ENCODE data around the gene NAALADL2. TPM values are rescaled to one million over a fixed set of nuclear protein-coding genes. Genes with fewer than 3 reads are reported as not detected.
"Not testable (repeated sequence)": the region's sequence is repeated elsewhere in the genome, so short reads cannot be mapped to it uniquely, and the experiment has no call there.

NAALADL2 gene
- total RNA-seq, 1 experiment from 2014 or later, result not detected

DNA sequence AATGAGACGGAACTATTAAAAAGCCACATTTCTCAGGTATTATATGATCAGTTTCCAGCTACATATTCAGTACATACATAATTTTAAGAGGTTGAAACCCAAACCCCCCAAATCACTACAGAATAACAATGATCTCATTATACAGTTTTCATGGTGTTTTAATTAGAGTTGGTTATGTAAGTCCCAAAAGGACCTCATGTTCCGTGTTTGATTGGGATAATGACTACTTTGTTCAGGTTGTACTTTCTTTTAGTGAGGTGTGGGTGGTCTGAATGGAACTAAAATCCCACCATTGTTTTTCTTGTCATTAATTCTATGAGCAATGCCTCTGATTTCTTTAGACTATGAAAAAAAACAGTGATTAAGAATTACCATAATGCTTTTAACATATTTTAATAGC lies 905.6 kb downstream of the NAALADL2 start:
- Histone ChIP-seq H3K4me2 (ENCODE audit: low read depth, low read length, poor library complexity, severe bottlenecking) (no peak overlapping the region), H3K9me2 (replicated peaks; ENCODE audit: insufficient read depth, low read length) (no peaks in the 10 kb centered on the region), H3K27me3 (ENCODE audit: low read length) (no peaks in the 10 kb centered on the region), H2AFZ (ENCODE audit: low read length) (no peak overlapping the region), H3K9ac (ENCODE audit: low read length) (no peak overlapping the region), H3K4me1 (ENCODE audit: low read length) (no peaks in the 10 kb centered on the region), H4K20me1 (ENCODE audit: insufficient read depth, low read depth, low read length) (no peaks in the 10 kb centered on the region), H3K36me3 (ENCODE audit: insufficient read depth, low read length) (no peaks in the 10 kb centered on the region), H3K4me3 (ENCODE audit: low read length) (no peak overlapping the region), H3K27ac (ENCODE audit: low read length) (no peak overlapping the region), H3K79me2 (ENCODE audit: low read length) (no peaks in the 10 kb centered on the region), H3K9me3 (ENCODE audit: low read length) (peaks cover 8% of the 10 kb centered on the region)
- no peak for DNase-seq

DNA sequence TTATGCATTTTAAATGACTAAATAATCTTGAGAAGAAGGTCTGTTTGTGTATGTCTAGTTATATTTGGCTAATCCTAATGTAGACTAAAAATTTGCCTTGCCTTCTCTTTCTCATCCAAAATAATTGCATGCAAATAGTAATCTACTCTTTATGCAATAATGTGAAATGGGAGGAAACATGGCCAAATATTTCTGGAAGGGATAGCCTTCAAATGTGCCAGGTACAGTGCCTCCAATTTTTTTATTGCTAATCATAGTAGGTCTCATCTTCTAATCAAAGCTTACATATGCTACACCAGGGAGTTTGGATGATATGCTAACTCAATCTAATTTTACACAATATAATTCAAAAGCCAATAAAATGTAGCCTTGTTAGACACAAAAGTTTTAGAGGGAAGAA lies 911.3 kb downstream of the NAALADL2 start:
- H3K79me2 ChIP-seq (ENCODE audit: low read length), result no peaks in the 10 kb centered on the region
- H3K27ac ChIP-seq (ENCODE audit: low read length), result no peak overlapping the region
- no peaks in the 10 kb centered on the region for H4K20me1 ChIP-seq (ENCODE audit: insufficient read depth, low read depth, low read length)
- DNase-seq, result no peak
- no peak overlapping the region for H3K4me2 ChIP-seq (ENCODE audit: low read depth, low read length, poor library complexity, severe bottlenecking)
- no peaks in the 10 kb centered on the region for H3K4me1 ChIP-seq (ENCODE audit: low read length)
- H3K9me2 ChIP-seq (replicated peaks; ENCODE audit: insufficient read depth, low read length), result 0 out of 2 replicates have a peak, but pooled peaks cover 4% of the 10 kb centered on the region
- H3K36me3 ChIP-seq (ENCODE audit: insufficient read depth, low read length), result no peaks in the 10 kb centered on the region
- H3K4me3 ChIP-seq (ENCODE audit: low read length), result no peak overlapping the region
- no peak overlapping the region for H2AFZ ChIP-seq (ENCODE audit: low read length)
- no peaks in the 10 kb centered on the region for H3K27me3 ChIP-seq (ENCODE audit: low read length)
- H3K9me3 ChIP-seq (ENCODE audit: low read length), result peaks cover 14% of the 10 kb centered on the region
- no peak overlapping the region for H3K9ac ChIP-seq (ENCODE audit: low read length)

DNA sequence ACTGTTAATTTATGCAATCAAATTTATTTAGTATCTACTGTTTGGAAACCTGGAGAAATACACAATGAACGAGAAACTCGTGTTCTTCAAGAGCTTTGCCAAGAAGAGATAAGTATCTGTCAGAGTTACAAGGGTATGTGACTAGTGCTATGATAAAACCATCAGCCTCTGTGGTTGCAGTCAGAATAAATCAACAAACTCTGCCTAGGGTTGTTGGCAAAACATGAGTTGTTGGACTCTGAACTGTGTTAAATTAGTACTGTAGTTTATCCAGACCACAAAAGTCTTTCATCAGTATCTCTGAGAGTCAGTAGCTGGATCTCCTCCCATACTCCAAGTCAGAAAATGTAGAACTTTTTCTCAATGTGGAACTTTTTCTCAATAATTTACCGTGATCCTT lies 918.4 kb downstream of the NAALADL2 start:
- DNase-seq, result no peak
- Histone ChIP-seq H2AFZ (ENCODE audit: low read length) (no peak overlapping the region), H3K9me3 (ENCODE audit: low read length) (peaks cover 29% of the 10 kb centered on the region), H4K20me1 (ENCODE audit: insufficient read depth, low read depth, low read length) (no peaks in the 10 kb centered on the region), H3K4me2 (ENCODE audit: low read depth, low read length, poor library complexity, severe bottlenecking) (no peak overlapping the region), H3K4me3 (ENCODE audit: low read length) (no peak overlapping the region), H3K9ac (ENCODE audit: low read length) (no peak overlapping the region), H3K27ac (ENCODE audit: low read length) (no peak overlapping the region), H3K4me1 (ENCODE audit: low read length) (no peaks in the 10 kb centered on the region), H3K9me2 (replicated peaks; ENCODE audit: insufficient read depth, low read length) (0 out of 2 replicates have a peak, but pooled peaks cover 3% of the 10 kb centered on the region), H3K36me3 (ENCODE audit: insufficient read depth, low read length) (no peaks in the 10 kb centered on the region), H3K27me3 (ENCODE audit: low read length) (no peaks in the 10 kb centered on the region), H3K79me2 (ENCODE audit: low read length) (no peaks in the 10 kb centered on the region)

DNA sequence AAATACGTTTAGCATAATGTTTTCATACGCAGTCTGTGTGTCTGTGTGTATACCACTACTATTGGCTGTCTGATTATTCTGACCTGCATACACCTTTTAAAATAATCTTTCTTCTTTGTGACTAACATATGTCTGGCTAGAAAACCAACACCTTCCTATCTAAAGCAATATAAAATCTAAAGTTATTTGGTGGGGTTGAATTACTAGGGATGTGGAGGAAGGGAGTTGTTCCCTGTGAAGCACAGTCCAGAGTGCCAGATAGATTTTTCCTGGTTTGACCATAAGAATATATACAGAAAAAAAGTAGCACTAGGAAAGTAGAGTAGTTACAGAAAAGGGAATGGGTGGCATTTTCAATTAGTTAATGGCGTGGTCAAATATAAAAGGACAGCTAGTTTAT lies 918.8 kb downstream of the NAALADL2 start:
- Histone ChIP-seq H3K9me2 (replicated peaks; ENCODE audit: insufficient read depth, low read length) (0 out of 2 replicates have a peak, but pooled peaks cover 3% of the 10 kb centered on the region), H4K20me1 (ENCODE audit: insufficient read depth, low read depth, low read length) (no peaks in the 10 kb centered on the region), H3K4me3 (ENCODE audit: low read length) (no peak overlapping the region), H3K27ac (ENCODE audit: low read length) (no peak overlapping the region), H3K9me3 (ENCODE audit: low read length) (peaks cover 29% of the 10 kb centered on the region), H3K79me2 (ENCODE audit: low read length) (no peaks in the 10 kb centered on the region), H3K4me1 (ENCODE audit: low read length) (no peaks in the 10 kb centered on the region), H3K27me3 (ENCODE audit: low read length) (no peaks in the 10 kb centered on the region), H3K9ac (ENCODE audit: low read length) (no peak overlapping the region), H2AFZ (ENCODE audit: low read length) (no peak overlapping the region), H3K36me3 (ENCODE audit: insufficient read depth, low read length) (no peaks in the 10 kb centered on the region), H3K4me2 (ENCODE audit: low read depth, low read length, poor library complexity, severe bottlenecking) (no peak overlapping the region)
- no peak for DNase-seq

DNA sequence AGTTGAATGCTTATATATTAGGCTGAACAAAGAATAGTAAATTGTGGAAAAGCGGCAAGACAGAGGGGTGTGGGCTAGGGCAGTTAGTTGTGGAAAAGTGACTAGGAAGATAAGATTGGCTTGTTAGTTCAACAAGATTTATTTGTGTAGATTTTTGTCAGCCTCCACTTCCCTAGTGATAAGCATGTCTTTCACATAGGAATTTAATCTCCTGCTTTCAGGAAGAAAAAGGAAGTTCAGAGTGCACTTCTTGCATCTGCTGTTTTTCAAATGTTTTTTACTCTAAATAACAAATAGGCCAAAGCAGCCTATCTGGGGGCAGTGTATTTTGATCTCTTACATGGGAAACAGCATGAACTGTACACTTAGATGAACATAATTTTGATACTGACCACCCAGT lies 919.9 kb downstream of the NAALADL2 start:
- Histone ChIP-seq H3K27ac (ENCODE audit: low read length) (no peak overlapping the region), H3K27me3 (ENCODE audit: low read length) (no peaks in the 10 kb centered on the region), H3K9me3 (ENCODE audit: low read length) (peaks cover 21% of the 10 kb centered on the region), H3K4me2 (ENCODE audit: low read depth, low read length, poor library complexity, severe bottlenecking) (no peak overlapping the region), H2AFZ (ENCODE audit: low read length) (no peak overlapping the region), H3K4me3 (ENCODE audit: low read length) (no peak overlapping the region), H3K4me1 (ENCODE audit: low read length) (no peaks in the 10 kb centered on the region), H3K9me2 (replicated peaks; ENCODE audit: insufficient read depth, low read length) (0 out of 2 replicates have a peak, but pooled peaks cover 3% of the 10 kb centered on the region), H3K36me3 (ENCODE audit: insufficient read depth, low read length) (no peaks in the 10 kb centered on the region), H4K20me1 (ENCODE audit: insufficient read depth, low read depth, low read length) (no peaks in the 10 kb centered on the region), H3K9ac (ENCODE audit: low read length) (no peak overlapping the region), H3K79me2 (ENCODE audit: low read length) (no peaks in the 10 kb centered on the region)
- no peak for DNase-seq

DNA sequence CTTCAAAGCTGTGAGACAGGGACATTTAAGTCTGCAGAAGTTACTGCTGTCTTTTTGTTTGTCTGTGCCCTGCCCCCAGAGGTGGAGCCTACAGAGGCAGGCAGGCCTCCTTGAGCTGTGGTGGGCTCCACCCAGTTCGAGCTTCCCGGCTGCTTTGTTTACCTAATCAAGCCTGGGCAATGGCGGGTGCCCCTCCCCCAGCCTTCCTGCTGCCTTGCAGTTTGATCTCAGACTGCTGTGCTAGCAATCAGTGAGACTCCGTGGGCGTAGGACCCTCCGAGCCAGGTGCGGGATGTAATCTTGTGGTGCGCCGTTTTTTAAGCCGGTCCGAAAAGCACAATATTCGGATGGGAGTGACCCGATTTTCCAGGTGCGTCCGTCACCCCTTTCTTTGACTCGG lies 928.0 kb downstream of the NAALADL2 start:
- not testable (repeated sequence) for H4K20me1 ChIP-seq (ENCODE audit: insufficient read depth, low read depth, low read length); H2AFZ ChIP-seq (ENCODE audit: low read length); H3K27me3 ChIP-seq (ENCODE audit: low read length); H3K79me2 ChIP-seq (ENCODE audit: low read length); H3K9ac ChIP-seq (ENCODE audit: low read length); H3K4me2 ChIP-seq (ENCODE audit: low read depth, low read length, poor library complexity, severe bottlenecking); H3K4me1 ChIP-seq (ENCODE audit: low read length); DNase-seq; H3K4me3 ChIP-seq (ENCODE audit: low read length); H3K9me2 ChIP-seq (replicated peaks; ENCODE audit: insufficient read depth, low read length); H3K27ac ChIP-seq (ENCODE audit: low read length); H3K36me3 ChIP-seq (ENCODE audit: insufficient read depth, low read length)
- H3K9me3 ChIP-seq (ENCODE audit: low read length), result peaks cover 16% of the 10 kb centered on the region

DNA sequence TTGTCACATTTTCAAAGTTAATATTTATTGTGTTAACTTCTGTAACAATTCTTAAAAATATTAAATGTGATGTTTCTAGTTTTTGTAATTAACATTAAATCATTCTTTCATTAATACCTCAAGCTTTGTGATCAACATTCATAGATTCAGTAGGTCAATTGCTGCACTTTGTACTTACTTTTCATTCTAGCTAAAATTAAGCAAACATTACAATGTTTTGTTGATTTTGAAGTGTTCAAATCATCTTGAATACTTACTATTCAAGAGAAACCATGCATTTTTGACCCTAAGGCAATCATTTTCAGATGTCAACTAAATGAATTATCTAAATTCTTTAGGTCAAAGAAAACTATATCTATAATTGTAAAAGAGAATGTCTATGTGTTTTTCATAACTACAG lies 933.1 kb downstream of the NAALADL2 start:
- Histone ChIP-seq H3K4me3 (ENCODE audit: low read length) (no peak overlapping the region), H3K27me3 (ENCODE audit: low read length) (no peaks in the 10 kb centered on the region), H3K9me3 (ENCODE audit: low read length) (peaks cover 27% of the 10 kb centered on the region), H3K79me2 (ENCODE audit: low read length) (no peaks in the 10 kb centered on the region), H3K36me3 (ENCODE audit: insufficient read depth, low read length) (no peaks in the 10 kb centered on the region), H3K9ac (ENCODE audit: low read length) (no peak overlapping the region), H3K9me2 (replicated peaks; ENCODE audit: insufficient read depth, low read length) (no peaks in the 10 kb centered on the region), H2AFZ (ENCODE audit: low read length) (no peak overlapping the region), H4K20me1 (ENCODE audit: insufficient read depth, low read depth, low read length) (no peaks in the 10 kb centered on the region), H3K27ac (ENCODE audit: low read length) (no peak overlapping the region), H3K4me2 (ENCODE audit: low read depth, low read length, poor library complexity, severe bottlenecking) (no peak overlapping the region), H3K4me1 (ENCODE audit: low read length) (no peaks in the 10 kb centered on the region)
- no peak for DNase-seq

DNA sequence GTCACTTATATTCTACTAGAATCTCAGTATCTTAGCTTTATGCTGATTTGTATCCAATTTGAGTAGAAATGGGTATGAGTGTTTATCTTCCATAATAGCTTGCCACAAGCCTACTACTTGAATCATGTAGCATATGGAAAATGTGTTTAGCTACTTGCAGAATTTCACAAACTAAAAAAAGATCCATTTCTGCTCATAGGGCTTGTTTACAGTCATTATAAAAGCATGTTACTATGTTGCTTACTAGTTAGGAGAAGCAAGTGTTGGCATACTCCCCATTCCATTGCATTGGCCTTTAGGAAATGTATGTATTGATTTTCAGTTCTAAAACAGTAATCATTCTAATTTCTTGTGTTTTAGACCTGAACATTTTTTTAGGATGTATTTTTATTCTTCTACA lies 939.2 kb downstream of the NAALADL2 start:
- no peak overlapping the region for H3K4me2 ChIP-seq (ENCODE audit: low read depth, low read length, poor library complexity, severe bottlenecking)
- peaks cover 13% of the 10 kb centered on the region for H3K9me3 ChIP-seq (ENCODE audit: low read length)
- no peaks in the 10 kb centered on the region for H3K9me2 ChIP-seq (replicated peaks; ENCODE audit: insufficient read depth, low read length)
- no peak overlapping the region for H2AFZ ChIP-seq (ENCODE audit: low read length)
- H3K4me1 ChIP-seq (ENCODE audit: low read length), result no peaks in the 10 kb centered on the region
- no peaks in the 10 kb centered on the region for H3K36me3 ChIP-seq (ENCODE audit: insufficient read depth, low read length)
- no peak overlapping the region for H3K9ac ChIP-seq (ENCODE audit: low read length)
- DNase-seq, result no peak
- no peaks in the 10 kb centered on the region for H4K20me1 ChIP-seq (ENCODE audit: insufficient read depth, low read depth, low read length)
- H3K79me2 ChIP-seq (ENCODE audit: low read length), result no peaks in the 10 kb centered on the region
- H3K4me3 ChIP-seq (ENCODE audit: low read length), result no peak overlapping the region
- H3K27ac ChIP-seq (ENCODE audit: low read length), result no peak overlapping the region
- H3K27me3 ChIP-seq (ENCODE audit: low read length), result no peaks in the 10 kb centered on the region

DNA sequence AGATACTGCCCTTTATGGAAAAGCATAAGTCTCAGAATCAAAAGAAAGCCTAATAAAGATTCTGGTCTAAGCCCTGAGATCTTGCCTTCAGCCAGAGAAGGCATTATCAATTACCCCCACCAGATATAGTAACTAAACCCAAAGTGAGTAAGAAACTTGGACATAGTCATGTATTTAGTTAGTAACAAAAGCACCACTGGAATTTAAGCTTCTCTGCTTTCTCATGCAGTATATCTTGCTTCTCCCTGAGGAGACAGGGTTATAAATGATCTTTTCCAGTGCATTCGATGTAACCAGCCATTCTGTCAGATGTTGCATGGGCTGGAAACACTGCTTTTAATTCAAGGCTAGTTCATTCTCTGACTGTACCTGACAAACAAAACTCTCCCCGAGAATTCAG lies 946.7 kb downstream of the NAALADL2 start:
- Histone ChIP-seq H3K4me2 (ENCODE audit: low read depth, low read length, poor library complexity, severe bottlenecking) (no peak overlapping the region), H3K9ac (ENCODE audit: low read length) (no peak overlapping the region), H4K20me1 (ENCODE audit: insufficient read depth, low read depth, low read length) (no peaks in the 10 kb centered on the region), H3K79me2 (ENCODE audit: low read length) (no peaks in the 10 kb centered on the region), H3K36me3 (ENCODE audit: insufficient read depth, low read length) (no peaks in the 10 kb centered on the region), H2AFZ (ENCODE audit: low read length) (no peak overlapping the region), H3K4me1 (ENCODE audit: low read length) (no peaks in the 10 kb centered on the region), H3K27ac (ENCODE audit: low read length) (no peak overlapping the region), H3K9me2 (replicated peaks; ENCODE audit: insufficient read depth, low read length) (no peaks in the 10 kb centered on the region), H3K9me3 (ENCODE audit: low read length) (peaks cover 25% of the 10 kb centered on the region), H3K4me3 (ENCODE audit: low read length) (no peak overlapping the region), H3K27me3 (ENCODE audit: low read length) (no peaks in the 10 kb centered on the region)
- no peak for DNase-seq
